Neural progenitor cell (in vitro differentiated cells): ENCODE data around the gene PDIA2. TPM values are rescaled to one million over a fixed set of nuclear protein-coding genes. Genes with fewer than 3 reads are reported as not detected.

Source experiments
- DNase-seq: peaks from one replicate; pipeline ENCODE4 v3.0.0-alpha.2; 2016; ENCODE audit warnings: low spot score
- H2AFZ ChIP-seq: fragments of 200-600 bp; sonication (generic); replicated peaks from 2 replicates; pipeline ENCODE4 v1.6.1; 2016; ENCODE audit warnings: antibody characterized with exemption
- H3F3A ChIP-seq: fragments of 200-600 bp; sonication (generic); 2 replicates; pipeline ENCODE4 v1.6.1; 2016; ENCODE audit warnings: antibody characterized with exemption, low read depth
- H3K27ac ChIP-seq: fragments of 200-600 bp; sonication (generic); 2 replicates; pipeline ENCODE4 v1.5.1; 2016; ENCODE audit warnings: mild to moderate bottlenecking
- H3K27me3 ChIP-seq: fragments of 200-600 bp; sonication (generic); 2 replicates; pipeline ENCODE4 v1.6.1; 2016; ENCODE audit warnings: mild to moderate bottlenecking, moderate library complexity
- H3K36me3 ChIP-seq: fragments of 200-600 bp; sonication (generic); 2 replicates; pipeline ENCODE4 v1.5.1; 2016
- H3K4me1 ChIP-seq: fragments of 200-600 bp; sonication (generic); 2 replicates; pipeline ENCODE4 v1.6.1; 2016; ENCODE audit warnings: mixed run types
- H3K4me2 ChIP-seq: fragments of 200-600 bp; sonication (generic); 2 replicates; pipeline ENCODE4 v1.6.1; 2016
- H3K4me3 ChIP-seq: fragments of 200-600 bp; sonication (generic); 2 replicates; pipeline ENCODE4 v1.5.1; 2016
- H3K79me2 ChIP-seq: fragments of 200-600 bp; sonication (generic); 2 replicates; pipeline ENCODE4 v1.6.1; 2016; ENCODE audit warnings: low read depth
- H3K9ac ChIP-seq: fragments of 200-600 bp; sonication (generic); 2 replicates; pipeline ENCODE4 v1.6.1; 2016
- H3K9me3 ChIP-seq: fragments of 200-600 bp; sonication (generic); 2 replicates; pipeline ENCODE4 v1.5.1; 2016; ENCODE audit warnings: low read depth
- H4K20me1 ChIP-seq: fragments of 200-600 bp; sonication (generic); 2 replicates; pipeline ENCODE4 v1.6.1; 2016; ENCODE audit warnings: low read depth
- H3K27ac Mint-ChIP-seq: 3 replicates; pipeline ENCODE4 v1.8.0; 2021; ENCODE audit warnings: mixed read lengths
- H3K27me3 Mint-ChIP-seq: 2 replicates; pipeline ENCODE4 v1.8.0; 2022; ENCODE audit warnings: low read depth, mild to moderate bottlenecking, inconsistent platforms, moderate library complexity, mixed read lengths; ENCODE audit not compliant: insufficient read depth
- H3K36me3 Mint-ChIP-seq: 3 replicates; pipeline ENCODE4 v1.8.0; 2021; ENCODE audit warnings: mixed read lengths
- H3K4me1 Mint-ChIP-seq: 3 replicates; pipeline ENCODE4 v1.8.0; 2021; ENCODE audit warnings: mixed read lengths
- H3K4me3 Mint-ChIP-seq: 3 replicates; pipeline ENCODE4 v1.8.0; 2021; ENCODE audit warnings: mild to moderate bottlenecking, moderate library complexity, mixed read lengths
- H3K9me3 Mint-ChIP-seq: 3 replicates; pipeline ENCODE4 v1.8.0; 2020; ENCODE audit warnings: mixed read lengths
- CTCF ChIP-seq: fragments of 200-600 bp; sonication (generic); IDR thresholded peaks from 2 replicates; pipeline ENCODE4 v1.5.1; 2017; ENCODE audit warnings: antibody characterized with exemption, mild to moderate bottlenecking
- EZH2 ChIP-seq: fragments of 200-600 bp; sonication (generic); IDR thresholded peaks from 2 replicates; pipeline ENCODE4 v1.6.1; 2017; ENCODE audit warnings: antibody characterized with exemption, mild to moderate bottlenecking, moderate library complexity
- EZH2phosphoT487 ChIP-seq: fragments of 200-600 bp; sonication (generic); IDR thresholded peaks from 2 replicates; pipeline ENCODE4 v1.6.1; 2017; ENCODE audit warnings: antibody characterized with exemption
- total RNA-seq: library from RNA; depleted of rRNA; stranded (reverse); fragments of >200 nt; gene quantifications from 2 replicates; pipeline ENCODE4 v1.2.3, GENCODE V29; 2015; ENCODE audit warnings: low replicate concordance

PDIA2 gene
- total RNA-seq, 1 donor from 2014 or later = not detected

GRCh38 chr16:279531-279930, 3.4 kb upstream of the PDIA2 start:
- peaks cover 11% of the 10 kb centered on the region for H4K20me1 ChIP-seq
- Mint-ChIP-seq H3K4me1 (peaks cover 3% of the 10 kb centered on the region), H3K27ac (no peak overlapping the region), H3K4me3 (peak overlapping the region; percentile 30), H3K9me3 (no peaks in the 10 kb centered on the region), H3K36me3 (no peaks in the 10 kb centered on the region), H3K27me3 (peaks cover 20% of the 10 kb centered on the region)
- no peaks in the 10 kb centered on the region for H3K9me3 ChIP-seq
- peaks cover 18% of the 10 kb centered on the region for H3F3A ChIP-seq
- H3K9ac ChIP-seq = no peak overlapping the region
- no peaks in the 10 kb centered on the region for H3K36me3 ChIP-seq
- H3K79me2 ChIP-seq = no peaks in the 10 kb centered on the region
- no peak overlapping the region for H2AFZ ChIP-seq
- H3K4me1 ChIP-seq = peaks cover 18% of the 10 kb centered on the region
- H3K27me3 ChIP-seq = peaks cover 78% of the 10 kb centered on the region
- no peak for DNase-seq
- no peak overlapping the region for H3K4me3 ChIP-seq
- no peak for TF ChIP-seq CTCF
- TF ChIP-seq EZH2 = no peak
- no peak for TF ChIP-seq EZH2phosphoT487
- no peak overlapping the region for H3K4me2 ChIP-seq
- no peak overlapping the region for H3K27ac ChIP-seq

GRCh38 chr16:280005-280460, 2.9 kb upstream of the PDIA2 start:
- Mint-ChIP-seq H3K36me3 (no peaks in the 10 kb centered on the region), H3K4me3 (peak overlapping the region; percentile 30), H3K27ac (no peak overlapping the region), H3K4me1 (peaks cover 3% of the 10 kb centered on the region), H3K9me3 (no peaks in the 10 kb centered on the region), H3K27me3 (peaks cover 20% of the 10 kb centered on the region)
- Histone ChIP-seq H3K4me1 (peaks cover 13% of the 10 kb centered on the region), H3K9ac (no peak overlapping the region), H4K20me1 (peaks cover 11% of the 10 kb centered on the region), H3K9me3 (no peaks in the 10 kb centered on the region), H3K79me2 (no peaks in the 10 kb centered on the region), H3K4me2 (peak overlapping the region; percentile 77), H3K27ac (no peak overlapping the region), H2AFZ (no peak overlapping the region), H3F3A (peaks cover 18% of the 10 kb centered on the region), H3K27me3 (peaks cover 73% of the 10 kb centered on the region), H3K4me3 (peak overlapping the region; percentile 47), H3K36me3 (no peaks in the 10 kb centered on the region)
- DNase-seq = peak; percentile 51
- TF ChIP-seq EZH2phosphoT487 (peak; percentile 21), EZH2 (peak; percentile 70), CTCF (no peak)

- peaks cover 3% of the 10 kb centered on the region for H3K4me1 Mint-ChIP-seq
These were observed 2.4 kb upstream of the PDIA2 start, which contains the start of gene ARHGDIG for GRCh38 chr16:280552-280951. Gene ARHGDIG (plus strand): TSS chr16:280591. CDS start chr16:280681, 90 bp downstream.

More at GRCh38 chr16:280552-280951, 2.4 kb upstream of the PDIA2 start, which contains the start of gene ARHGDIG:
- H2AFZ ChIP-seq = peak within 1 kb of the TSS; percentile 89
- H3K4me1 ChIP-seq = peaks cover 11% of the 10 kb centered on the region
- H3F3A ChIP-seq = peaks cover 18% of the 10 kb centered on the region
- DNase-seq = peak; percentile 71
- peak within 1 kb of the TSS; percentile 99 for H3K4me2 ChIP-seq
- H3K36me3 ChIP-seq = no peaks in the 10 kb centered on the region
- no peaks in the 10 kb centered on the region for H3K9me3 ChIP-seq
- Mint-ChIP-seq H3K27me3 (peaks cover 20% of the 10 kb centered on the region), H3K36me3 (no peaks in the 10 kb centered on the region), H3K4me3 (peak within 1 kb of the TSS; percentile 64), H3K9me3 (no peaks in the 10 kb centered on the region), H3K27ac (no peak within 1 kb of the TSS)
- no peak for TF ChIP-seq CTCF
- peak; percentile 53 for TF ChIP-seq EZH2
- no peak for TF ChIP-seq EZH2phosphoT487
- peaks cover 68% of the 10 kb centered on the region for H3K27me3 ChIP-seq
- H3K79me2 ChIP-seq = no peaks in the 10 kb centered on the region
- H3K4me3 ChIP-seq = peak within 1 kb of the TSS; percentile 72
- peaks cover 11% of the 10 kb centered on the region for H4K20me1 ChIP-seq
- H3K27ac ChIP-seq = no peak within 1 kb of the TSS
- H3K9ac ChIP-seq = no peak within 1 kb of the TSS
